ENCODE results near the gene ANKRD29.

ANKRD29 gene

GRCh38 chr18:23585007-23585871, 77.5 kb downstream of the ANKRD29 start:
- H3K27ac ChIP-seq, result peak overlapping the region; percentile 98 to 99
- TF ChIP-seq, protein P1, sequence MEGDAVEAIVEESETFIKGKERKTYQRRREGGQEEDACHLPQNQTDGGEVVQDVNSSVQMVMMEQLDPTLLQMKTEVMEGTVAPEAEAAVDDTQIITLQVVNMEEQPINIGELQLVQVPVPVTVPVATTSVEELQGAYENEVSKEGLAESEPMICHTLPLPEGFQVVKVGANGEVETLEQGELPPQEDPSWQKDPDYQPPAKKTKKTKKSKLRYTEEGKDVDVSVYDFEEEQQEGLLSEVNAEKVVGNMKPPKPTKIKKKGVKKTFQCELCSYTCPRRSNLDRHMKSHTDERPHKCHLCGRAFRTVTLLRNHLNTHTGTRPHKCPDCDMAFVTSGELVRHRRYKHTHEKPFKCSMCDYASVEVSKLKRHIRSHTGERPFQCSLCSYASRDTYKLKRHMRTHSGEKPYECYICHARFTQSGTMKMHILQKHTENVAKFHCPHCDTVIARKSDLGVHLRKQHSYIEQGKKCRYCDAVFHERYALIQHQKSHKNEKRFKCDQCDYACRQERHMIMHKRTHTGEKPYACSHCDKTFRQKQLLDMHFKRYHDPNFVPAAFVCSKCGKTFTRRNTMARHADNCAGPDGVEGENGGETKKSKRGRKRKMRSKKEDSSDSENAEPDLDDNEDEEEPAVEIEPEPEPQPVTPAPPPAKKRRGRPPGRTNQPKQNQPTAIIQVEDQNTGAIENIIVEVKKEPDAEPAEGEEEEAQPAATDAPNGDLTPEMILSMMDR (IDR thresholded peaks at IDR 0.05), result no peak
- peak overlapping the region; percentile 80 to 98 for H3K4me3 ChIP-seq
- no peaks in the 10 kb centered on the region for H3K36me3 ChIP-seq
- H3K9me3 ChIP-seq, result no peaks in the 10 kb centered on the region
- DNase-seq, result no peak
- H3K4me1 ChIP-seq, result peaks cover 0 to 51% (median 29%) of the 10 kb centered on the region in 4 donors
- no peaks in the 10 kb centered on the region for H3K27me3 ChIP-seq
- intact Hi-C loops (cut with DNase I; ENCODE audit: low total_unique reads), result loop anchor here (5.0 kb wide), 2 partner anchors 68 to 653 kb away; partner anchors contain the start of gene RBBP8

- Histone ChIP-seq H3K4me1 (peaks cover 0 to 61% (median 33%) of the 10 kb centered on the region in 4 donors), H3K36me3 (no peaks in the 10 kb centered on the region), H3K4me3 (peak overlapping the region; percentile 80 to 98)
These were observed 78.4 kb downstream of the ANKRD29 start for GRCh38 chr18:23584019-23584983.

DNA sequence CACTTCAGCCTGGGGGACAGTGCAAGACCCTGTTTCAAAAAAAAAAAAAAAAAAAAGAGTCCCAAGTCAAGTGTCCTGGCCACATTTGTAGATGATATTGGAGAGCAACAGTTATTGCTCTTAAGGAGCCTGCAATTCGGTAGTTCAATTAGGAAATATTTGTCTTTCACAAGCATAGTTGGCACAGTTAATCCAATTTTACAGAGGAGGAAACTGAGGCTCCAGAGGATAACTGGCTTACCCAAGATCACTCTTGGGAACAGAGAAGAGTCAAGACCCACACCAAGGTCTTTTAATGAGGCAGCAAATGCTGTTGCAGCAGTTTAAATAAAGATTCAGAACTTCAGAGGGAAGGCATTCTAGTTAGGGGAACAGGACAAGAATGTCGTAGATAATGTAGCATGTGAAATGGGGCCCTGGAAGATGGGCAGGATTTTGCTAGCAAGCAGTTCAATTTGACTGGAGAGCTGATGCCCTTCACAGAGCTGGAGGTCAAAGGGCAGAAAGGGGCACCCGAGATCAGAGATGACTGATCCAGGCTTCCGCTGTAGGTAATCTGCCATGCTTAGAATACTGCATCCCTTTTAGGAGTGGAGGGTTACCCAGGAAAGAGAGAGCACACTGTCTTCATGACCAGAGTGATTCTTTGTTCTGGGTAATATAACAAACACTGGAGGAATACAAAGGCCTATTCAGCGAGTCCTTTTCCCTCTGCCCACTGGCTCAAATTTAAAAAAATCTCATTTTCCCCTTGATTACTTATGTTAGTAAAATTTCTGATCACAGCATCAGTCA, 79.4 kb downstream of the ANKRD29 start:
- H3K4me1 ChIP-seq, result peaks cover 0 to 68% (median 36%) of the 10 kb centered on the region in 4 donors
- no peak for DNase-seq
- H3K27ac ChIP-seq, result no peak overlapping the region
- H3K36me3 ChIP-seq, result no peaks in the 10 kb centered on the region
- H3K4me3 ChIP-seq, result no peak overlapping the region
- TF ChIP-seq, protein P1 (IDR thresholded peaks at IDR 0.05), result no peak
- H3K27me3 ChIP-seq, result no peaks in the 10 kb centered on the region
- intact Hi-C loops (cut with DNase I; ENCODE audit: low total_unique reads), result no loop called here
- H3K9me3 ChIP-seq, result no peaks in the 10 kb centered on the region

More at GRCh38 chr18:23584019-23584983, 78.4 kb downstream of the ANKRD29 start:
- intact Hi-C loops (cut with DNase I; ENCODE audit: low total_unique reads), result no loop called here
- no peak for DNase-seq
- Histone ChIP-seq H3K27ac (peak overlapping the region in 1 of 2 donors; percentile 99), H3K27me3 (no peaks in the 10 kb centered on the region), H3K9me3 (no peaks in the 10 kb centered on the region)
- TF ChIP-seq, protein P1 (IDR thresholded peaks at IDR 0.05), result no peak

DNA sequence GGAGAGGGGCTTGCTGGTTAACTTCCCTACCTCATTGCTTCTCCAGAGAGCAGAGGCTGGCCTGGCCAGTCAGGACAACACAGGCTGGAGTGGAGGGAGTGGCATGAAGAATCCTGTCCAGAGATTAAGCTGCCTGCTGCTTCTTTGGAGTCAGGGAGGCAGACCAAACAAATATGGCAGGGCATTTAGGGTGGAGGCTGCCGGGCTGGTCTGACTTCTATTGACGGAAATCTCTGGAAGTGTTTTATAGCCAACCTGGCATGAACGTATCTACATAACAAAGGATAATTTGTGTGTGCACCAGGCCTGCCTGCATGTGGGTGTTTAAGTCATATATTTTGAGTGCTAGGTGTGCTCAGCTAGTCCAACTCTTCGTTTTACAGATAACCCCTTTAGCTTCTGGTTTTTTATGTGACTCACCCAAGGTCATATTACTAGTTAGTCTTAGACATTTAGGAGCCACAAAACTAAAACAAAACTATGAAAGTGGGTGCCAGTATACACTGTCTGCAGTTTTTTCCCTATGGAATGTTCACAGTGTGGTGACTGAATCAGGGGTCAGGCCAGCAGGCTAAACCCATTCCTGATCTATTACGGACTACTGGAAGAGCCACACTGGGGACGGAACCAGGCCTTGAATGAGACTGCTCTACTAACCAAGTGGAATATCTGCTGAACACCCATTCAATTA, 81.9 kb downstream of the ANKRD29 start:
- DNase-seq, result no peak
- Histone ChIP-seq H3K9me3 (no peaks in the 10 kb centered on the region), H3K4me1 (peaks cover 0 to 63% (median 30%) of the 10 kb centered on the region in 4 donors), H3K4me3 (no peak overlapping the region), H3K27me3 (no peaks in the 10 kb centered on the region), H3K36me3 (peaks cover 0 to 15% (median 5%) of the 10 kb centered on the region in 3 donors), H3K27ac (no peak overlapping the region)
- TF ChIP-seq, protein P1 (IDR thresholded peaks at IDR 0.05), result no peak
- intact Hi-C loops (cut with DNase I; ENCODE audit: low total_unique reads), result no loop called here

All from tibial artery (tissue), 4 donors.